ENCODE measurements around the gene CNKSR2. TPM values are rescaled to one million over a fixed set of nuclear protein-coding genes. Genes with fewer than 3 reads are reported as not detected.

The CNKSR2 gene
- polyA plus RNA-seq, 2 donors, result 0.07 to 0.10 TPM

- H3K9me3 ChIP-seq (ENCODE audit: control insufficient read depth in 2 of 2, insufficient read depth in 1 of 2, low read depth in 1 of 2, low read length in 1 of 2), result no peaks in the 10 kb centered on the region
- no peak overlapping the region for H3K4me3 ChIP-seq (ENCODE audit: low read depth in 1 of 2, low read length in 2 of 2)
- no peaks in the 10 kb centered on the region for H3K27me3 ChIP-seq (ENCODE audit: control insufficient read depth in 1 of 2, insufficient read depth in 2 of 2, low read length in 2 of 2)
- H3K27ac ChIP-seq (ENCODE audit: low read depth in 2 of 2, low read length in 1 of 2), result no peak overlapping the region
- H3K4me1 ChIP-seq (ENCODE audit: control insufficient read depth in 2 of 2, insufficient read depth in 2 of 2, low read length in 1 of 2), result no peaks in the 10 kb centered on the region
- no peaks in the 10 kb centered on the region for H3K36me3 ChIP-seq (ENCODE audit: control insufficient read depth in 2 of 2, insufficient read depth in 2 of 2, low read length in 1 of 2)
- 61 to 66% methylated on average over 3 of the region's 3 CpGs for WGBS, 2 donors
Measured at GRCh38 chrX:21412883-21413282, 38.7 kb downstream of the CNKSR2 start.

GRCh38 chrX:21427086-21427485 lies 52.9 kb downstream of the CNKSR2 start:
- WGBS, 2 donors, result 59 to 63% methylated on average over 2 of the region's 2 CpGs
- Histone ChIP-seq H3K4me1 (ENCODE audit: control insufficient read depth in 2 of 2, insufficient read depth in 2 of 2, low read length in 1 of 2) (no peaks in the 10 kb centered on the region), H3K27me3 (ENCODE audit: control insufficient read depth in 1 of 2, insufficient read depth in 2 of 2, low read length in 2 of 2) (peaks cover 0 to 4% of the 10 kb centered on the region in 2 donors), H3K27ac (ENCODE audit: low read depth in 2 of 2, low read length in 1 of 2) (no peak overlapping the region), H3K4me3 (ENCODE audit: low read depth in 1 of 2, low read length in 2 of 2) (no peak overlapping the region), H3K36me3 (ENCODE audit: control insufficient read depth in 2 of 2, insufficient read depth in 2 of 2, low read length in 1 of 2) (no peaks in the 10 kb centered on the region), H3K9me3 (ENCODE audit: control insufficient read depth in 2 of 2, insufficient read depth in 1 of 2, low read depth in 1 of 2, low read length in 1 of 2) (no peaks in the 10 kb centered on the region)

- Histone ChIP-seq H3K9me3 (ENCODE audit: control insufficient read depth in 2 of 2, insufficient read depth in 1 of 2, low read depth in 1 of 2, low read length in 1 of 2) (no peaks in the 10 kb centered on the region), H3K27me3 (ENCODE audit: control insufficient read depth in 1 of 2, insufficient read depth in 2 of 2, low read length in 2 of 2) (no peaks in the 10 kb centered on the region), H3K27ac (ENCODE audit: low read depth in 2 of 2, low read length in 1 of 2) (no peak overlapping the region), H3K4me1 (ENCODE audit: control insufficient read depth in 2 of 2, insufficient read depth in 2 of 2, low read length in 1 of 2) (no peaks in the 10 kb centered on the region), H3K4me3 (ENCODE audit: low read depth in 1 of 2, low read length in 2 of 2) (no peak overlapping the region), H3K36me3 (ENCODE audit: control insufficient read depth in 2 of 2, insufficient read depth in 2 of 2, low read length in 1 of 2) (no peaks in the 10 kb centered on the region)
- WGBS, 2 donors, result 71 to 79% methylated on average over 1 of the region's 1 CpG
Measured at GRCh38 chrX:21437036-21437435, 62.8 kb downstream of the CNKSR2 start.

- Histone ChIP-seq H3K36me3 (ENCODE audit: control insufficient read depth in 2 of 2, insufficient read depth in 2 of 2, low read length in 1 of 2) (no peaks in the 10 kb centered on the region), H3K4me3 (ENCODE audit: low read depth in 1 of 2, low read length in 2 of 2) (no peak overlapping the region), H3K4me1 (ENCODE audit: control insufficient read depth in 2 of 2, insufficient read depth in 2 of 2, low read length in 1 of 2) (no peaks in the 10 kb centered on the region), H3K27me3 (ENCODE audit: control insufficient read depth in 1 of 2, insufficient read depth in 2 of 2, low read length in 2 of 2) (no peaks in the 10 kb centered on the region), H3K9me3 (ENCODE audit: control insufficient read depth in 2 of 2, insufficient read depth in 1 of 2, low read depth in 1 of 2, low read length in 1 of 2) (no peaks in the 10 kb centered on the region), H3K27ac (ENCODE audit: low read depth in 2 of 2, low read length in 1 of 2) (no peak overlapping the region)
- WGBS, 2 donors, result 46 to 48% methylated on average over 1 of the region's 1 CpG
Measured at GRCh38 chrX:21438792-21439191, 64.6 kb downstream of the CNKSR2 start.

- Histone ChIP-seq H3K9me3 (ENCODE audit: control insufficient read depth in 2 of 2, insufficient read depth in 1 of 2, low read depth in 1 of 2, low read length in 1 of 2) (no peaks in the 10 kb centered on the region), H3K4me3 (ENCODE audit: low read depth in 1 of 2, low read length in 2 of 2) (no peak overlapping the region), H3K27me3 (ENCODE audit: control insufficient read depth in 1 of 2, insufficient read depth in 2 of 2, low read length in 2 of 2) (no peaks in the 10 kb centered on the region), H3K36me3 (ENCODE audit: control insufficient read depth in 2 of 2, insufficient read depth in 2 of 2, low read length in 1 of 2) (no peaks in the 10 kb centered on the region), H3K27ac (ENCODE audit: low read depth in 2 of 2, low read length in 1 of 2) (no peak overlapping the region), H3K4me1 (ENCODE audit: control insufficient read depth in 2 of 2, insufficient read depth in 2 of 2, low read length in 1 of 2) (no peaks in the 10 kb centered on the region)
- 59 to 66% methylated on average over 1 of the region's 1 CpG for WGBS, 2 donors
Measured at GRCh38 chrX:21440911-21441310, 66.7 kb downstream of the CNKSR2 start.

- H3K4me3 ChIP-seq (ENCODE audit: low read depth in 1 of 2, low read length in 2 of 2), result no peak overlapping the region
- no peaks in the 10 kb centered on the region for H3K27me3 ChIP-seq (ENCODE audit: control insufficient read depth in 1 of 2, insufficient read depth in 2 of 2, low read length in 2 of 2)
- H3K4me1 ChIP-seq (ENCODE audit: control insufficient read depth in 2 of 2, insufficient read depth in 2 of 2, low read length in 1 of 2), result no peaks in the 10 kb centered on the region
- no peaks in the 10 kb centered on the region for H3K9me3 ChIP-seq (ENCODE audit: control insufficient read depth in 2 of 2, insufficient read depth in 1 of 2, low read depth in 1 of 2, low read length in 1 of 2)
- H3K36me3 ChIP-seq (ENCODE audit: control insufficient read depth in 2 of 2, insufficient read depth in 2 of 2, low read length in 1 of 2), result no peaks in the 10 kb centered on the region
- H3K27ac ChIP-seq (ENCODE audit: low read depth in 2 of 2, low read length in 1 of 2), result no peak overlapping the region
Measured at GRCh38 chrX:21457718-21458117, 83.5 kb downstream of the CNKSR2 start.

- H3K4me3 ChIP-seq (ENCODE audit: low read depth in 1 of 2, low read length in 2 of 2), result no peak overlapping the region
- H3K9me3 ChIP-seq (ENCODE audit: control insufficient read depth in 2 of 2, insufficient read depth in 1 of 2, low read depth in 1 of 2, low read length in 1 of 2), result no peaks in the 10 kb centered on the region
- H3K27ac ChIP-seq (ENCODE audit: low read depth in 2 of 2, low read length in 1 of 2), result no peak overlapping the region
- H3K4me1 ChIP-seq (ENCODE audit: control insufficient read depth in 2 of 2, insufficient read depth in 2 of 2, low read length in 1 of 2), result no peaks in the 10 kb centered on the region
- H3K27me3 ChIP-seq (ENCODE audit: control insufficient read depth in 1 of 2, insufficient read depth in 2 of 2, low read length in 2 of 2), result no peaks in the 10 kb centered on the region
- WGBS, 2 donors, result 78 to 81% methylated on average over 1 of the region's 1 CpG
- no peaks in the 10 kb centered on the region for H3K36me3 ChIP-seq (ENCODE audit: control insufficient read depth in 2 of 2, insufficient read depth in 2 of 2, low read length in 1 of 2)
Measured at GRCh38 chrX:21469071-21469470, 94.9 kb downstream of the CNKSR2 start.

GRCh38 chrX:21476909-21477308 lies 102.7 kb downstream of the CNKSR2 start:
- Histone ChIP-seq H3K4me1 (ENCODE audit: control insufficient read depth in 2 of 2, insufficient read depth in 2 of 2, low read length in 1 of 2) (no peaks in the 10 kb centered on the region), H3K36me3 (ENCODE audit: control insufficient read depth in 2 of 2, insufficient read depth in 2 of 2, low read length in 1 of 2) (no peaks in the 10 kb centered on the region), H3K27ac (ENCODE audit: low read depth in 2 of 2, low read length in 1 of 2) (no peak overlapping the region), H3K4me3 (ENCODE audit: low read depth in 1 of 2, low read length in 2 of 2) (no peak overlapping the region), H3K9me3 (ENCODE audit: control insufficient read depth in 2 of 2, insufficient read depth in 1 of 2, low read depth in 1 of 2, low read length in 1 of 2) (no peaks in the 10 kb centered on the region), H3K27me3 (ENCODE audit: control insufficient read depth in 1 of 2, insufficient read depth in 2 of 2, low read length in 2 of 2) (no peaks in the 10 kb centered on the region)
- 65 to 81% methylated on average over 2 of the region's 2 CpGs for WGBS, 2 donors

GRCh38 chrX:21479695-21480270 lies 105.6 kb downstream of the CNKSR2 start:
- H3K9me3 ChIP-seq (ENCODE audit: control insufficient read depth in 2 of 2, insufficient read depth in 1 of 2, low read depth in 1 of 2, low read length in 1 of 2), result no peaks in the 10 kb centered on the region
- no peaks in the 10 kb centered on the region for H3K27me3 ChIP-seq (ENCODE audit: control insufficient read depth in 1 of 2, insufficient read depth in 2 of 2, low read length in 2 of 2)
- whole genome bisulfite sequencing, 2 donors, result 20 to 22% methylated on average over 2 of the region's 2 CpGs
- H3K4me1 ChIP-seq (ENCODE audit: control insufficient read depth in 2 of 2, insufficient read depth in 2 of 2, low read length in 1 of 2), result no peaks in the 10 kb centered on the region
- H3K36me3 ChIP-seq (ENCODE audit: control insufficient read depth in 2 of 2, insufficient read depth in 2 of 2, low read length in 1 of 2), result no peaks in the 10 kb centered on the region
- H3K27ac ChIP-seq (ENCODE audit: low read depth in 2 of 2, low read length in 1 of 2), result no peak overlapping the region
- no peak overlapping the region for H3K4me3 ChIP-seq (ENCODE audit: low read depth in 1 of 2, low read length in 2 of 2)

- Histone ChIP-seq H3K27ac (ENCODE audit: low read depth in 2 of 2, low read length in 1 of 2) (no peak overlapping the region), H3K9me3 (ENCODE audit: control insufficient read depth in 2 of 2, insufficient read depth in 1 of 2, low read depth in 1 of 2, low read length in 1 of 2) (no peaks in the 10 kb centered on the region), H3K27me3 (ENCODE audit: control insufficient read depth in 1 of 2, insufficient read depth in 2 of 2, low read length in 2 of 2) (no peaks in the 10 kb centered on the region), H3K4me1 (ENCODE audit: control insufficient read depth in 2 of 2, insufficient read depth in 2 of 2, low read length in 1 of 2) (no peaks in the 10 kb centered on the region), H3K4me3 (ENCODE audit: low read depth in 1 of 2, low read length in 2 of 2) (no peak overlapping the region), H3K36me3 (ENCODE audit: control insufficient read depth in 2 of 2, insufficient read depth in 2 of 2, low read length in 1 of 2) (no peaks in the 10 kb centered on the region)
- 79 to 83% methylated on average over 2 of the region's 2 CpGs for WGBS, 2 donors
Measured at GRCh38 chrX:21481761-21482160, 107.5 kb downstream of the CNKSR2 start.

All from esophagus (tissue), 2 donors.